K562 (cell line): ENCODE data around the gene NOL4L. TPM values are rescaled to one million over a fixed set of nuclear protein-coding genes. Genes with fewer than 3 reads are reported as not detected.
A peak's percentile ranks its signal among the peaks of the same experiment; 100 is the strongest.

Experiments used
- ATAC-seq: fragments of 200-7000 bp; cut with Tn5 transposase; 3 replicates; pipeline ENCODE4 v1.9.1; 2020; ENCODE audit warnings: moderate library complexity
- BruUV-seq: library from RNA; stranded (reverse); fragments of 400-500 nt; replicated peaks from 2 replicates; lab custom pipeline; 2021; lab: Mats Ljungman, UMichigan
- CTCF ChIA-PET: fragments of 300-600 bp; formaldehyde crosslinking; extraction: SDS; loops from one replicate; lab custom pipeline; 2021; ENCODE audit warnings: low intra/inter-chr PET ratio; lab: Yijun Ruan, JAX
- POLR2A ChIA-PET: fragments of 300-600, 350-650 bp; sonication (Branson Sonifier 250); formaldehyde crosslinking; extraction: SDS; loops from one replicate; lab custom pipeline; 2021; ENCODE audit warnings: antibody characterized with exemption, inconsistent platforms; lab: Yijun Ruan, JAX
- DNase-seq, 4 experiments: peaks; one replicate each; pipeline versions ENCODE4 v3.0.0 to v3.0.0-alpha.2; 2011 to 2018; ENCODE audit warnings: low spot score in 3 of 4, mixed read lengths in 3 of 4; ENCODE audit errors: extremely low read depth in 1 of 4
- FAIRE-seq: peaks from 2 replicates; lab custom pipeline; 2011; peaks lifted over from hg19 to GRCh38; lab: Jason Lieb, UNC
- H2AFZ ChIP-seq: 2 replicates; pipeline ENCODE4 v1.6.0; 2011; ENCODE audit warnings: low read depth, low read length, control low read depth, inconsistent platforms
- H3K27ac ChIP-seq: fragments of 200-600 bp; 3 replicates; pipeline ENCODE4 v1.8.0; 2011; ENCODE audit warnings: low read depth, mild to moderate bottlenecking, control low read depth, inconsistent platforms, low read length, moderate library complexity, mixed read lengths; ENCODE audit errors: extremely low read depth
- H3K27me3 ChIP-seq, 2 experiments: fragments of 300-600 bp in 1 of 2; 2 replicates in 1 of 2; 3 replicates in 1 of 2; pipeline versions ENCODE4 v1.6.0 to v1.8.0; 2011; ENCODE audit warnings: inconsistent platforms in 2 of 2, low read length in 2 of 2, mild to moderate bottlenecking in 1 of 2, mixed read lengths in 1 of 2, moderate library complexity in 1 of 2; ENCODE audit not compliant: control insufficient read depth in 2 of 2, insufficient read depth in 2 of 2
- H3K36me3 ChIP-seq: fragments of 300-600 bp; 3 replicates; pipeline ENCODE4 v1.8.0; 2011; ENCODE audit warnings: mild to moderate bottlenecking, low read length, inconsistent platforms; ENCODE audit not compliant: control insufficient read depth, insufficient read depth
- H3K4me1 ChIP-seq, 2 experiments: fragments of 200-600 bp in 1 of 2; replicated peaks in 1 of 2; 2 replicates in 1 of 2; 3 replicates in 1 of 2; pipeline versions ENCODE4 v1.5.1 to v1.8.0; 2011; ENCODE audit warnings: inconsistent platforms in 2 of 2, low read length in 2 of 2, mild to moderate bottlenecking in 1 of 2, mixed read lengths in 1 of 2, moderate library complexity in 1 of 2; ENCODE audit not compliant: control insufficient read depth in 2 of 2, insufficient read depth in 2 of 2
- H3K4me2 ChIP-seq: 2 replicates; pipeline ENCODE4 v1.6.1; 2011; ENCODE audit warnings: low read length, control low read depth, inconsistent platforms, mixed read lengths; ENCODE audit not compliant: insufficient read depth
- H3K4me3 ChIP-seq: fragments of 200-600 bp; sonication (generic), shearing (Covaris generic); 2 replicates; pipeline ENCODE4 v1.5.1; 2016; ENCODE audit warnings: control low read depth, inconsistent platforms
- H3K79me2 ChIP-seq: fragments of 200-600 bp; 3 replicates; pipeline ENCODE4 v1.8.0; 2011; ENCODE audit warnings: low read length, inconsistent platforms; ENCODE audit not compliant: control insufficient read depth, insufficient read depth
- H3K9ac ChIP-seq, 2 experiments: 2 replicates each; pipeline versions ENCODE4 v1.6.0 to v1.6.1; 2011; ENCODE audit warnings: low read depth in 2 of 2, low read length in 2 of 2, control low read depth in 1 of 2, inconsistent platforms in 1 of 2, mild to moderate bottlenecking in 1 of 2, mixed read lengths in 1 of 2; ENCODE audit not compliant: insufficient read depth in 1 of 2
- H3K9me1 ChIP-seq: one replicate; pipeline ENCODE4 v1.6.0; 2011; ENCODE audit warnings: inconsistent platforms, mild to moderate bottlenecking, low read length, moderate library complexity; ENCODE audit not compliant: control insufficient read depth, insufficient read depth
- H3K9me3 ChIP-seq: replicated peaks from 2 replicates; pipeline ENCODE4 v1.5.1; 2011; ENCODE audit warnings: low read depth, low read length, inconsistent platforms; ENCODE audit not compliant: control insufficient read depth, insufficient read depth
- H4K20me1 ChIP-seq: replicated peaks from 2 replicates; pipeline ENCODE4 v1.6.1; 2011; ENCODE audit warnings: low read length, inconsistent platforms, mixed read lengths; ENCODE audit not compliant: control insufficient read depth, insufficient read depth
- CBX1 ChIP-seq: sonication (generic); IDR thresholded peaks from 2 replicates; pipeline ENCODE4 v1.6.1; 2016; ENCODE audit warnings: antibody characterized with exemption, low read depth, mild to moderate bottlenecking
- CC2D1A ChIP-seq: fragments of 450-650 bp; IDR thresholded peaks from 2 replicates; pipeline ENCODE4 v1.6.1; 2017; ENCODE audit warnings: mild to moderate bottlenecking
- CREB5 ChIP-seq: fragments of 250-450 bp; sonication (Bioruptor Pico); IDR thresholded peaks from 2 replicates; pipeline ENCODE4 v1.5.0; 2020; ENCODE audit warnings: mild to moderate bottlenecking
- POLR2G ChIP-seq: fragments of 200-400 bp; formaldehyde crosslinking; IDR thresholded peaks from 2 replicates; pipeline ENCODE4 v1.6.1; 2017; ENCODE audit warnings: low read depth, mild to moderate bottlenecking, antibody characterized with exemption, low read length, moderate library complexity
- RBFOX2 ChIP-seq: fragments of 200-400 bp; formaldehyde crosslinking; IDR thresholded peaks from 2 replicates; pipeline ENCODE4 v1.6.1; 2017; ENCODE audit warnings: low read depth, mild to moderate bottlenecking, low read length, moderate library complexity
- RBM22 ChIP-seq: fragments of 200-400 bp; formaldehyde crosslinking; IDR thresholded peaks from 2 replicates; pipeline ENCODE4 v1.6.1; 2018; ENCODE audit warnings: low read length, low read depth; ENCODE audit not compliant: poor library complexity, severe bottlenecking
- THRAP3 ChIP-seq: fragments of 450-650 bp; IDR thresholded peaks from 2 replicates; pipeline ENCODE4 v1.6.1; 2016; ENCODE audit warnings: mild to moderate bottlenecking, inconsistent platforms, borderline replicate concordance
- ZBTB40 ChIP-seq, 2 experiments: fragments of 450-650 bp in 1 of 2; sonication (generic) in 1 of 2; formaldehyde crosslinking in 1 of 2; IDR thresholded peaks; 2 replicates each; pipeline versions ENCODE4 v1.7.1 to v1.9.0; 2016 to 2022; ENCODE audit warnings: inconsistent platforms in 1 of 2, mild to moderate bottlenecking in 1 of 2, missing genetic modification reagents in 1 of 2
- WGBS: fragments of 100-300 bp; shearing (Covaris generic); methylation state at CpG from one replicate; pipeline ENCODE4 v1.1.6; 2016; ENCODE audit warnings: low coverage, mixed read lengths; ENCODE audit not compliant: insufficient coverage; ENCODE audit errors: missing lambda C conversion rate; 5-methylcytosine and 5-hydroxymethylcytosine counted together
- in situ Hi-C: fragments of 300-500 bp; cut with MboI; formaldehyde crosslinking; loops from 4 replicates; pipeline ENCODE4 v1.15.0; 2018; ENCODE audit warnings: inconsistent platforms, mixed read lengths
- intact Hi-C: fragments of 100-400 bp; cut with micrococcal nuclease; formaldehyde crosslinking; loops from 2 replicates; pipeline ENCODE4 v1.14.2; 2022
- polyA plus RNA-seq, 8 experiments: library from polyadenylated mRNA; depleted of rRNA in 4 of 8; stranded (reverse) in 5 of 8; unstranded in 3 of 8; fragments of >200 nt; fragmentation: Nextera tagmentation in 2 of 8; fragmentation: Illumina TruSeq in 1 of 8; extraction: Ambion mirVana in 2 of 8; extraction: Trizol in 1 of 8; gene quantifications; 2 replicates each; pipeline versions ENCODE4 v1.2.1 to v1.2.3, GENCODE V29; 2011 to 2014; ENCODE audit warnings: inconsistent platforms in 1 of 8, missing spikeins in 1 of 8
- total RNA-seq, 7 experiments: library from RNA; depleted of rRNA in 6 of 7; stranded (reverse); fragments of >200 nt in 6 of 7; fragmentation: Illumina TruSeq in 2 of 7; extraction: Trizol in 2 of 7; gene quantifications; 2 replicates each; pipeline versions ENCODE4 v1.2.1 to v1.2.3, GENCODE V29; 2011 to 2021; ENCODE audit warnings: low replicate concordance in 1 of 7

The NOL4L gene
- total and polyA plus RNA-seq, 9 of the 15 experiments (the other 6 are each of a cell fraction or from before 2014, with no cell fraction given) = 5.1 to 36.2 (median 13.6) TPM

GRCh38 chr20:32610472-32611218, 25.5 kb upstream of the NOL4L start:
- Histone ChIP-seq H3K4me1 (peaks cover 16 to 54% of the 10 kb centered on the region in 2 experiments; a peak in 4 of 5 replicates), H3K4me2 (no peak overlapping the region), H3K36me3 (peaks cover 6% of the 10 kb centered on the region; the same call in 2 of the 3 replicates), H3K27ac (no peak overlapping the region; the same call in 2 of the 3 replicates), H3K9ac (peak overlapping the region in 1 of 2 experiments; percentile 73; a peak in 2 of 4 replicates), H2AFZ (no peak overlapping the region), H3K4me3 (no peak overlapping the region), H3K9me1 (peaks cover 8% of the 10 kb centered on the region), H3K9me3 (no peaks in the 10 kb centered on the region), H3K27me3 (no peaks in the 10 kb centered on the region), H4K20me1 (peaks cover 6% of the 10 kb centered on the region; the same call in 1 of the 2 replicates), H3K79me2 (peaks cover 9% of the 10 kb centered on the region)
- no peak for DNase-seq
- no peak for ATAC-seq
- 82% methylated on average over 17 of the region's 17 CpGs for WGBS
- ChIA-PET CTCF (no interaction called here), POLR2A (interaction anchor here (1.2 to 1.5 kb wide), 2 partner anchors 12 to 23 kb away, joined by 4 to 6 read pairs; no protein-coding TSS in a partner anchor)
- intact Hi-C loops = no loop called here
- BruUV-seq = no TSS peak
- peak; percentile 46 for TF ChIP-seq RBM22
- peak; percentile 69 for TF ChIP-seq POLR2G
- TF ChIP-seq CREB5 (CRISPR knock-in tag) = no peak
- TF ChIP-seq ZBTB40 (IDR thresholded peaks at IDR 0.05) = no peak
- TF ChIP-seq ZBTB40 (CRISPR knock-in tag; IDR thresholded peaks at IDR 0.05) = no peak
- no peak for TF ChIP-seq THRAP3
- TF ChIP-seq CC2D1A = no peak
- peak; percentile 55; the same call in 1 of the 2 replicates for TF ChIP-seq RBFOX2
- TF ChIP-seq CBX1 = no peak
- no peak for FAIRE-seq
- in situ Hi-C loops = no loop called here
